SKM-1 (cell line): ENCODE data around the gene TNS3.

ENCODE experiments used
- DNase-seq: peaks from one replicate; lab custom pipeline; 2025; ENCODE audit not compliant: unreplicated experiment; lab: John Stamatoyannopoulos, UW

The TNS3 gene

DNA sequence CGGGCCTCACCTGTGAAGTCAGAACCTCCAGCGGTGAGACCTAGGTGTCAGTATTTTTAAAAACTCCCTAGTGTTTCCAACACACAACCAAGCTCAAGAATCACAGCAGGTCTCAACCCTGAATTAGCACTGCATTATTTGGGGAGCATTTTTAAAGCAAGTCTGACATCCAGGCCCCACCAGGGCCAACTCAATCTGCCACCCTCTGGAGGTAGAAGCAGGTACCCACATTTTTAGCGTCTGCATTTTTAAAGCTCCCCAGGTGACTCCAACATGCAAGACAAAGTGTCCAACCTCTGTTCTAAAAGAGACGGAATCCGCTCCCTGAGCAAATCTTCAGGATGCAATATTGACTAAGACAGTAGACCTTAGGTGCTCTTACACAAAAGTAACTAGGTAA lies 225.7 kb downstream of the TNS3 start:
- DNase-seq = no peak

DNA sequence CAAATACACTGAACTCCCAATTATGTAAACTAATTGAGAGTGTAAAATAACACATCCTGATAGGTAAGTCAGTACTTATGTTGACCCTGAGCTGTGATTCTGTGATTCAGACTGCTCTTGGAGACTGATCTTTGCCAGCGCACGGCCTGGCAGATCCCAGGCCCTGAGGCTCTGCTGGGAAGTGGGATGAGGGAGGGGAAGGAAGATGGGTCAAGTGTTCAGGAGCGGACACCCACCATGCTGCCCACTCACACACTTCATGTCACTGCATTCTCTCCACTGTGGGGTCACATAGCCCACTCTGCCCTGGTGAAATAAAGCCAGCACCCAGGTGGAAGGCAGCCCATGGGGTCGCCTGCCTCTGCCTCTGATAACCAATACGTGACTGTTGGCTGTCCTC lies 226.2 kb downstream of the TNS3 start:
- DNase-seq = no peak

DNA sequence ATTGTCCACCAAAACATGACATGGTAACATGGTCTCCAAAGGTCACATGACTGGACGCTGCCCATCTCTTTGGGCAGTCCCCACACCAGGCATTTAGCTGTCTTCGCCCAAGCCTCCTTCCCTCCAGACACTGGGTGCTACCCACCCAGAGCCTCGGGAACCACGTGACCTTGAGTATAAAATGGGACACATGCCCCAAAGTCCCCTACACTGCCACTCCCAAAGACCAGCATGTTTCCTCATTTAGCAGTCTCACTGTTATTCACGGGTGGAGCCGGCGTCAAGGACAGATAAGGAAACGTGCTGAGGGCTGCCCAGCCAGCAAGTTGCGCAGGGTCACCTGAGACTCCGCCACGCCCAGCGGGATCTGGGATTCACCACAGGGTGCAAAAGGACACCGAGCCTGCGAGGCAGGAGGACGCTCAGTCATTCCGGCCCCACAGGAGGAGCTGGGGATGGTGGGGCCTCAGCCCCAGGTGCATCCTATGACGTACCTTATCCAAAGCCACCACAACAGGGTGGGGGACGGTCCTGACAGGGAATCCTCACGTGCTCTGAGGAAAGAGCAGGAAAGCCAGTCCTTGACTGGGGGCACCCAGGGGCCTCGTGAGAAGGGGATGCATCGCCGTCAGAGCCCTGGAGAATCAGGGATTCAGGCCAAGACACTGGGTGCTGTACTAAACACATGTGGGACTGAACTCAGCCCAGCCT lies 226.9 kb downstream of the TNS3 start:
- DNase-seq = no peak

DNA sequence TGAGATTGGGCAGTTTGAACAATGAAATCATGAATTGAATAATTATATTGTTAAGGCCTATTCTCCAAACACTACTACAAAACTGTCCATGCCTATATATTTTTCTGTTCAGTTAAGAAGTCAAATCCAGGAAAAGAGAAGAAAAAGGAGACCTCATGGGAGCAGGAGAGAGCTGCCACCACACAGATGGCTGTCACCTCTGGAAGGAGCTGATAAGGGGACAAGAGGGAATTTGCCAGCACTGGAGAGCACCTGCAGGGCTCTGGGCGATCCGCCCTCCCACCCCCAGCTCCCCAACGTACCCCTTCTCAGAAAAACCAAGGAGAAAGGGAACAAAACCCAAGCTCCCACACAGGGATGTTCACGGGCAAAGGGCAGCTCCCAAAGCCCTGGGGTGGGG lies 227.8 kb downstream of the TNS3 start:
- DNase-seq = no peak

DNA sequence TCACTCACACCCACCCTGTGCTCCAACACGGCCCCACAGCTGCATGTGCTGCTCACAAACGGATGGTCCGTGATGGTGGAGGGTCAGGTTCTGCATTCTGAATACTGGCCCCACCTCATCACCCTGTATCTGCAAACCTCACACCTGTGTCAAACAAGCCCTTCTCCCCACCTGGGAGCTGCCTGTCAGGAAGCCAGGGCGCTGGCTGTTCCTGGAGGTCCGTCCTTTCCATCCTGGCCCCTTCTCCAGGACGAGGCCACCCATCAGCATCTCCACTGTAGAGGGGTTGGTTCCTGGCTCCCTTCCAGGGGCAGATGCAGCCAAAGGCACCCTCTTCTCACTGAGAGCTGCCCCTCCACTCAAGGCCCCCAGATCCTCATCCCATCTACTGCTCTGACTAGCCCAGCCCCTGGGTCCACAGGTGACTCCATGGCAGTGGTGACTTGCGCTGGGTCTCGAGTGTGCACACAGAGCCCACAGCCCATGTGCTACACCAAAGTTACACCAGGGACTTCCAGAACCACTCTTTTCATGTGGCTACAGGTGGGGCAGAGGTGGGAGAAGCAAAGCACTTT lies 229.4 kb downstream of the TNS3 start:
- DNase-seq = no peak

DNA sequence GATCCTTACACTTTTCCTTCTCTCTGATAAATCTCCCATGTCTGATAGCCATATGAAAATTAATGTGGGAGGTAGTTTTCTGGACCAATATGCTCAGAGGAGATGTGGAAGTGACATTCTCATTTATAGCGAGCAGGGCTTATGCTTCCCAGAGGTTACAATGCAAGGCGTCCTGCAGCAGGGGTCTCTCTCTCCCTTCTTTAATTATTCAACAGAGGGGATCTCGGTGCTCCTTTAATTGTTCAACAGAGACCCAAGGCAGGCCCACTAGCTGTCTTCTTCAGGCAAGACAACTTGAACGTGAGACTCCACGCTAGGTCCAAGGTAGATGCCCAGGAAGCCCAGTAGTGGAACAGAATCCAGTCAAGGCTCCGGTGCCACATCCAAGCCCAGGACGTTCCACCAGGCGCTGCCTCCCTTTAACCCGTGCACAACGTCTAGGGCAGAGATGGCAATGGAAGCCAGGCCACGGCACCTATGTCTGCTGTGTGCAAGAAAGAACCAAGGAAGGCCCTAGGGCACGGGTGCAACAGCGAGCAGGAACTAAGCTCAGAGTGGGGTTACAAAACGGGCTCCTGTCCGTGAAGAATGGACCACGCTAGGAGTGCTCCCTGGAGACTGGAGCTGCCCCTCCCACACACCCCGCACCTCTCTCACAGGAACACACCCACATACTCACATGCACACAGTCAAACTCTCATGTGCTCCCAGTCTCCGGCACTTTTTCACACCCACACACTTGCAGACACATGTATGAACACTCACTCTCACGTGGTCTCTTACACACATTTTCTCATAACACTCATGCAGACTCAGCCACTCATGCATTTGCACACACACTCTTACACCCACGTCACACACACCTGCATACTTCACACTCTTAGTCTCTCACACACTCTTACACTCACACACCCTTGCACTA lies 230.4 kb downstream of the TNS3 start:
- no peak for DNase-seq

DNA sequence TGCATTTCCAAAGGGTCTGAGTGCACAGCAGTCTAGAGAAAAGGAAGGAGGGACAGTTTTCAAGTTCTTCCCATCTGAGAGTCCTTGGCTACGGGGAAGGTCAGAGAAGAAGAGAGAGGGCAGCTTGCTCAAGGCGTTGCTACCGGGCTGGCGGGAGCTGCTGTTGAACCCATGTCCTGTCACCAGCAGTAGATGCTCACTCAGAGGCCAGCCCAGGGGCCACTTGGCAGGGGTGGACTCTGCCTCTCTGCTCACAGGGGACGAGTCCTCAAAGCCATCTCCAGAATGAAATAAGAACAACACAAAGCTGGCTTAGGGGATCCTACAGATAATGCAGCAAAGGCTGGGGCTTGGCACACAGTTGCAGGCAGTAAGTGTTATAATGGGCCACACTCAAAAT lies 231.5 kb downstream of the TNS3 start:
- no peak for DNase-seq

DNA sequence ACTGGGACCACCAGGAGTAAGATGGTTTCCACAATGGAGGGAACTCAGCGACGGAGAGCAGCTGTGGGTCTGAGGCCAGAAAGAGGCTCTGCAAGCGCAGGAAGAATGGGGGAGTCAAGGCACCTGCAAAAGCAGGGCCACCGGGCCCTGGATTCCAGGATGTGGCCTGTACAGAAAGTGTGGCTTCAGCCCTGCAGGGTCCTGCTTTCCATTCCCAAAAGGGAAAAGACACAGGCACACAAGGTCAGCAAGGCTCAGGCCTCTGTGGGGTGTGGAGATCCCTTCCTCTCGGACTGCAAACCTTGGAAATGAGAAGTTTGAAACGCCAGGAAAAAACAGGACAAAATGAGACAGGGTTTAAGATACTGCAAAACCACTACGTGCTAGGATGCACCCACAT lies 232.5 kb downstream of the TNS3 start:
- DNase-seq = no peak

DNA sequence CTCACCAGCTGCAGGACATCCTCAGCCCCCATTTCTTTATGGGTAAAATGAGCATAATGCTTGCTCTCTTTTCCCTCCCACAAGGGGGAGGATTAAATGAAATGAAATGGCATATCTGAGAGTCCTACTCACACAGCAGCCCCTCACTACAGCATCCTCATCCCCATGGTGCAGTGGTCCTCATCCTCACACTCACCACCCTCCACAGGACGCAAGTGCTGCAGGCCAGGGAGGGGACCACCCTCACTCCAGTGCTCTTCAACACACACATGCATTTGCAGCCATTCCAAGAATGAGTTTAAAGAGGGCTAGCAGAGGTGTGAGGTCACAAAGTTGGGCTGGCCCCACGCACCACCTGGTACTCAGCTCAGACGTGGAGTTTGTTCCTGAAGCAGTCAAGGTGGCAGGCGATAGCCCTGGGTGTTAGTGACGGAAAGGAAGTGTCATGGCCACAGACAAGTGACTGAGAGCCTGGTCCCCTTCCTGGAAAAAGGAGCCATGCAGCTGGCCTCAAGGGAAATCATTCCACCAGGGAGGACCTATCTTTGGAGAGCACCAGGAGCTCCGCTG lies 234.0 kb downstream of the TNS3 start:
- no peak for DNase-seq

DNA sequence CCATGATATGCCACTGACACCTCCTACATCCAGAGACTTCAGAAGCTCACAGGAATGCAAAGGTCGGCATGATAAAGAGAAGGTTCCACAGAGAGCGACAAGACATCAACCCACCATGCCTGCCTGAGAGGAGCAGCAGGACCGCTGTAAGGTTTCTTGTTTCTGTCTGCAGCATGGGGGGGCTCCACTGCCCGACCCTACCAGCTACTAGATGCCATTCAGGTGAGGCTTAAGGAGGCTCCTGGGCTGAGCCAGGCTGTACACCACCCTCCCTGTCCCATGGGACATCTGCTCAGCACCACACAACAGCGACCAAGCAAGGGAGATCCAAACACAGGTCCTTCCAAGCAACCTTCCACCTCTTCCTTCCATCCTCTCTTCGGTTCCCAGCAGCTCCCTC lies 234.6 kb downstream of the TNS3 start:
- DNase-seq = no peak

DNA sequence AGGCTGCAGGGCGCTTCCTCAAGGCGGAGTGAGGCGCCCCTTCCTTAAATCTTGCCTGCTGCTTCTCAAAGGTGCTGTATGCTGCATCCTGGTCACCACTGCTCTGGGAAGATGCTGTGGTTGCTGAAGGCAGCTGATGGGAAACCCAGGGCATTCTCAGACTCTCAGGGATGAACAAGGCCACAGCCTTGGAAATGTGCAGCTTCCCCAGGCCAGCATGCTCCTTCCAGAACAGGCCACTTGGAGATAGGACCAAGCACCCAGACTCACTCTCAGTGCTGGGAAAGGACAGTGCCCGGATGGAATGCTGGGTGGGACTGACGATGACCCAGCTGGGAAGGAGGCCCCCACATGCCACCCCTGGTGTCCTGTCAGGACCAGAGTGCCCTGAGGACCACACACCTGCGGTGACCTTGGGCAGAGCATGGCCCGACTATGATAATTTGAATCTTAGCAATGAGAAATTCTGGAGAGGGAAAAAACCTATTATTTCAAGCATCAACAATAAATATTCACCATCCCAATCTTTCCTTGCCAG lies 235.5 kb downstream of the TNS3 start:
- no peak for DNase-seq

DNA sequence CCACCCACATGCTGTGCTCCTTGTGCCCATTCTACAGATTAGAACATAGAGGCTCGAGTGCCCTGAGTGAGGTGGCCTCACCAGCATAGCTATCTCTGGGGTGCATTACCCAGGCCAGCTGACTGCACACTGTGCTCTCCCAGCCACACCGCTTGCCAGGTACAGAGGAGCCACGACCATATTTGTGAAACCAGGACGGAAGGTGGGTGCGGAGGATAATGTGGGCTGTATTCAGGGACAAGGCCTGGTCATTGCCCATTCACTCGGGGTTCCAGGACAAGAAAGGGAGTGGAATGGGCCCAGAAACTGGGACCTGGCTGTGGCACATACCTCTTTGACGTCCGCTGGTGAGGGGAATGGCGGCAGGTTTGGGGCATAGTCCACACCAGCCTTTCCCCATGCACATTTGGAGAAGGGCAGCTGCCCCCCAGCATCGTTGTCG lies 236.0 kb downstream of the TNS3 start:
- no peak for DNase-seq

DNA sequence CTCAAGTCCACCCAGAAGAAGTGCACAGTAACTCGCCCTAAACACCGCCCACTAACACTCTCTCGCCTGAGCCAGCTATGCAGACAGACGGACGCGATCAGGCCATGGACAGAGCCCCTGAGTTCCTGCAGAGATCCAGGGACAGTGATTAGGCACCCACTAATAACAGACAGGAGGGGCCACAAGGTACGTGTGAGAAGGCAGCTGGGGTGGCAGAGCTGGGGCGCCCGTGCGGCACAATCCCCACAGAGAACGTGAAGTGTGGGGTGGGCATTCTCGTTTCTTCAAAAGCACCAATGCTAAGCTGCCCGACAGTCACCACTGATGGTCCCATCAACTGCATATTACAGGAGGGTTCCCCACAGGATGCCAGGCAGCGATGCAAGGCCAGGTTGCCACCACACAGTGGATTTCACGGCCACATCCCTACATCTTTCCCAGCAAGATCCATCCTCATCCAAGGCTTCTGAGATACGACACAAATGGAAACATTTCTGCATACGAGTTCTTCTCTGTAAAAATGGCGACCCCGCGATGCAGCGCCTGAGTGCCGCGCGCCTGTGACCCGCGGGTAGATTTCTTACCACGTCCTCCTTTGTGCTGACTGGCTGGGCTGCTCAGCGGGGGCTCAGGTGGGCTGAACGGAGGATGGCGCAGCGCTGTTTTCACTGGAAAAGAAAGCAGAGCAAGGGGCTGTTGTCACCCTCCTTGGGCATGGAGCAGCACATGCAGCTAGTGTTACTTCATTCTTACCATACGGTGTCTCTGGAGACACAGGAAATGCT lies 237.5 kb downstream of the TNS3 start:
- DNase-seq = no peak

DNA sequence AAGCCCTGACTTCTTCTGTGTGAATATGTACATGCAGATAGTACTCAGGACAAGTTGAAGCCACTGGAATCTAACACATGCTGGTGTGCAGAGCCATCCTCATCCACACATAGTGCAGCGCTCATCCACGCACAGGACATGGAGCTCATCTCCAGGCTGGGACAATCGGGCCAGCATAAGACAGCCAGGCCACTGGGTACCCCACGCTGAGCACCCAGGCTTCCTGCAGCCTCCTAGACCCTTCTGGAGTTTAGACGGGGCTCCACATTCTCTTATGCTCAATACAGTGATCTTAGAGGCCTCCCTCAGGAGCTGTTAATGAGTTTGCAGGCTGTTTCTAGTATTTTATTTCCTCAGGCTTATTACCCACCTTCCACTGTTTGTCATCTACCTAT lies 238.9 kb downstream of the TNS3 start:
- no peak for DNase-seq

DNA sequence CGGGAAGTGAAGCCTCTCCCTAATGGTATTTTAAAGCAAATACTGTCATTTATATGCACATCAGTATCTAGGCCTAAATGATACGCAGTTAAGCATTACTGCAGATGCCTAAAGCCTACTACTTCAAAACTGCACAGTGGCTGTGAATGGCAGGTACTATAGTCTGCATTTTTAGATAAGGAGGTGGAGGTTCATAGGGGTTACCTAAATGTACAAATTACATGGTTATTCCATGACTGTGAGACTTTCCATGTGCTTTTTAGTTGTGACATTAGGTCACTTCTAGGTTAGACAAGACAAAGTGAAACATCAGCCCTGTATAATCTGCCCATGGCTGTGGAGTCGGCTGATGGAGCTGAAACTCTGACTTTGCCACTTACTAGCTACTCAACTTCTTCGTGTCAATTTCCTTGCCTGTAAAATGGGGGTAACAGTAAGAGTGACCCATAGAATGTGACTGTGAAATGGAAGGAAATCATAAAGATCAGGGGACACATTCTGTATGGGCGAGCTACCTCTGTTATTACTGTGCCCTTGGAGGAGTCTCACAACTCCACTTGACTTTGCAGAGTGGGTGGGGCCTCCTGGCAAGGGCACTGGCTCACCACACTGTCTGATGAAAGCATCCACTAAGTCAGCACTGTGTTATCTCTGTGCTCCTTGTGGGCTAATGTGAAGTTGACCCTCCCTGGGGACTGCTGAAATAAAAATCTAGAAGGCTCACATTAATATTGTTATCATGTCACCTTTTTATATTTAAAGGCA lies 239.4 kb downstream of the TNS3 start:
- no peak for DNase-seq

DNA sequence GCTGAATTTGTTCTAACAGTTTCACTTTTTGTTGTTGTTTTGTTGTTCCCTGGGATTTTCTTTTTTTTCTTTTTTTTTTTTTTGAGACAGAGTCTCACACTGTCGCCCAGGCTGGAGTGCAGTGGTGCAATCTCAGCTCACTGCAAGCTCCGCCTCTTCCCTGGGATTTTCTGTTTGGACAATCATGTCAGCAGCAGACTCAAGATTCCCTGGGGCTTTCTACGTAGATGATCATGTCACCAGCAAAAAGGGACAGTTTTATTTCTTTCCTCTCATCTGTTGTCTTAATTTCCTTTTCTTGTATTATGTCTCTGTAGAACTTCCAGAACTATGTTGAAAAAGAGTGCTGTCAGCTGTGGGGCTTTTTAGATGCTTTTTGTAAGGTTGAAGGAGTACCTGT lies 241.4 kb downstream of the TNS3 start:
- no peak for DNase-seq

DNA sequence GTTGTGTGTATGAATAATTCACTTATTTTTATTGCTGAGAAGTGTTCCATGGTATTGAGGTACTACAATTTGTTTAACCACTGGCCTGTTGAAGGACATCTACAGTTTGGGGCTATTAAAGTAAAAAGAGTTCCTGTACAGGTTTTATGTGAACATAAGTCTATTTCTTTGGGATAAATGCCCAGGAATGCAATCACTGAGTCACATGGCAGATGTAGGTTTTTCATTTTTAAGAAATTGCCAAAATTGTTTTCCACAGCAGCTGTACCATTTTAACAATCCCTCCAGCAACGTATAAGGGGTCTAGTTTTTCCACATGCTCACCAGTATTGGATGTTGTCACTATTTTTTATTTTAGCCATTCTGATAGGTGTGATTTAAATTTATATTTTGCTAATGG lies 243.9 kb downstream of the TNS3 start:
- DNase-seq = no peak

DNA sequence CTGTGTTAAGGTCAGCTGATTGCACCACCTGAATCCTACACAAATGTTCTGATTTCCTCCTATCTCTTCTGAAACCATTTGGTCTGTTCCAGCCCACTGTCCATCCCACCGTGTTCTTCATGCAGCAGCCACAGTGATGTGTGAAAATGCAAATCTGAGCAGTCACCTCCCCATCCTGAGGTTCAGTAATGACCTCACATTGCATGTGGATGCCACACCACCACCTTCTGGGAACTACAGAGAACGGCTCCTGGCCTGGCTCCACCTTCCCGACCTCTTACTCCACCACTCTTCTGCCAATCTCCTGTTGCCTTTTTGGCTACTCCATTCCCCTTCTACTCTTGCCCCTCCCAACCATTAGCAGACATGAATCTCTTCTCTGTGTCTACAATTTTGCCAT lies 244.4 kb downstream of the TNS3 start:
- no peak for DNase-seq

DNA sequence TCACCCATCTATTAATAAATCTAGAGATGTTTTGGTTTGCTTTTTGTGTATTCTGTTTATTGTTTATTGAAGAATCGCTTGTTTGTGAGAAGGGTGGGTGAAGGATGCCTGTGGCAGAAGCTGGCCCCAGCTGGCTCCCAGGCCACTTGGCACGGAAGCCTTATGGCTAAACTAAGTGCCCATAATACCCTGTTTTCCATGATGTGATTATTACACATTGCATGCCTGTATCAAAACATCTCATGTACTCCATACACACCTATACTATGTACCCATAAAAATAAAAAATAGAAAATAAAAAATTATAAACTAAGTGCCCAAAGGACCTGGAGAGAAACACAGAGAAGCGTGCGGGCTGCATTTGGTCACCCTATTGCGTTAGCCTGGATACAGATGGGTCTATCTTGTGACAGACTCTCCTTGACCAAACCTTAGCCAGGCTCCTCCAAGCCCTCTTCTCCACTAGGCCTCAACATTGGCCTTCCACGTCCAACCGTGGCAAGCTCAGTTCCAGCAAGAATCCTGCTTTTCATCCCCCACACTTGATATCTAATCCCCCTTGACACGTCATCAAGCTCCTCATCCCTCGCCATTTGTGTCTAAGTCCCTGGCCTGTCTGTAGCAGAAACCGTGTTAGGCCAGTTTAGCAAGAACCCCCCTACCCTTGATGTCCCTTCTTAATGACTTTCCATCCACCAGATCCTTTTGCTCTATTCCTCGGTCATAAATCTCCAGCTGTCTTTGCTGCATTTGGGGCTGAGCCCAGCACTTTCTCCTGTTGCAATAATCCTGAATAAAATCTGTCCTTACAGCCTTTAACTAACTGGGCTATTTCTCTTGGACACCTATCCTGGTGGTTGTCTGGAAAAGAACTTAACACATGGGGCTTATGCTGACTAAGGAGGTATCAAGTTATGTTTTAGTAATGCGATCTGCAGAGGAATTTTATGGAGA lies 245.2 kb downstream of the TNS3 start:
- no peak for DNase-seq
